HuH-7.5 (cell line): Measurements from ENCODE around the gene HERC3.
"Not testable (repeated sequence)": the region's sequence is repeated elsewhere in the genome, so short reads cannot be mapped to it uniquely, and the experiment has no call there.

Experiments
- DNase-seq: peaks from one replicate; pipeline ENCODE4 v3.0.0; 2011; ENCODE audit warnings: low spot score

Gene HERC3

DNA sequence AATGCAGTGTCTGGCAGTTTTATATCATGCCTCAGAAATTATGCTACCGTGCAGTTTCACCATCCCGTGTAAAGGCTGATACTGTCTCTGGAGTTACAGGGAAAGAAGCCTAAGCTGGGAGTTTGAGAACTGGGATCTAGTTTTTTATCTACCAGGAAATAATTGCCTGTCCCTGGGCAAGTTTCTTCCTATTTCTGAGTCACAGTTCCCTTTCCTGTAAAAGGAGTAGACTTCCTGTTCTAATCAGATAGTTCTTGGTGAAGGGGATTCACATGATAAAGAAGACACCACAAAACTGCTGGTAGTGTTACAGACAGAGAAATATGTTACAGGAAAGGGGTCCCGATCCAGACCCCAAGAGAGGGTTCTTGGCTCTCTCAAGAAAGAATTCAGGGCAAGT is 17.1 kb downstream of the HERC3 start:
- DNase-seq = no peak

- DNase-seq = not testable (repeated sequence)
These were observed 17.5 kb downstream of the HERC3 start for GRCh38 chr4:88609794-88610193.

DNA sequence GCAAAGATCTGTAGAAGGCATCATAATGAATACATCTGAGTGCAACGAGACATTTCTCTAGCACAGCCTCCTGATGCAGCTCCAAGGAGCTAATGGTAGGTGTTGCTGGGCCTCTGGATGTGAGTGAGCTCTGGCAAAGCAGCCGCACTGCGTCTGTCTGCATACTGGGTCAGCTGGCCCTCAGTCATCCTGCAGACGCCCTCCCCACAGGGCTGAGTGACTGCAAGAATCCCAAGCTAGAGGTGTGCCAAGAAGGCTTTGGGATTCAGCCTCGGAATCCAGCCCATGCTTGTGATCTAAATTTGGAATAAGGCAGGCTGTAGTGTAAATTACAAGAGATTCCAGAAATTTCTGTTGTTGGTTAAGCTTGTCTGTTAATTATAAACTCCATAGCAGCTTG is 18.5 kb downstream of the HERC3 start:
- DNase-seq = no peak

- DNase-seq = no peak
These were observed 21.2 kb downstream of the HERC3 start for GRCh38 chr4:88613417-88613875.

- no peak for DNase-seq
These were observed 21.8 kb downstream of the HERC3 start for GRCh38 chr4:88614058-88614457.

DNA sequence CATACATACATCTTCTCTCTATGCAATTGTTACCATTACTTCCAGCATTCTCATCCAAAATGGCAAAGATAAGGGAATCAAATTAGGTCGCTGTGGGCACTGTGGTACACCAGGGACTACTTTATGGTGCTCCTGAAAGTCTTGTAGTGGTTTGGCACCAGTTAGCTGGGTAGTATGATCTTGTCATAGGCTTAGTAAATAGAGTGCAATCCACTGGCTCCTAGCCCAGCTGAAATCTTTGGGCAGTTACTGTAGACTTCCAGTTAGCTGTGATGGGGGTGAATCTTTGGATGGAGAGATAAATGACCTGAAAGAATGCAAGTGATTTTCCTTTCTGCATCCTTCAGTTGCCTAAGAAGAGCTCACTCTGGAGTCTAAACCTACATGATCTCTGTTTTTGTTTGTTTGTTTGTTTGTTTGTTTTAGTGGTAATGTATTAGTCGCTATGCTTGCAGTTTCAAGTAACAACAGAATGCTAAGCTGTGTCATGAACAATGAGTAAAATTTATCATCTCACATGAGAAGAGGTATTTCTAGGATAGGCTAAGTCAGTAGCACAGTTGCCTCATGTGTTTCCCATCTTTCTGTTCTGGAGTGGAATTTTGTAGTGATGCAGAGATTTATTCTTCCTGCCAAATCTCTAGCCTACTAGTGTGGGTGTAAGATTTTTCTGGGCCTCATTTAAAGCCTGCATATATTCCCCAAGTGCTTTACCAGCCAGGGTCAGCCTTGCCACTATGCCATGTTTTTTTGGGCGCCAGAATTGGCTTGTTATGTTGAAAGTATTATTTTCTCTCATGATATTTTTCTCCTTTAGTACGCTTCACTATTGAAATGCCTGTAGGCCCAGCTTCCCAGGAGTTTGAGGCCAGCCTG is 24.2 kb downstream of the HERC3 start:
- DNase-seq = no peak

DNA sequence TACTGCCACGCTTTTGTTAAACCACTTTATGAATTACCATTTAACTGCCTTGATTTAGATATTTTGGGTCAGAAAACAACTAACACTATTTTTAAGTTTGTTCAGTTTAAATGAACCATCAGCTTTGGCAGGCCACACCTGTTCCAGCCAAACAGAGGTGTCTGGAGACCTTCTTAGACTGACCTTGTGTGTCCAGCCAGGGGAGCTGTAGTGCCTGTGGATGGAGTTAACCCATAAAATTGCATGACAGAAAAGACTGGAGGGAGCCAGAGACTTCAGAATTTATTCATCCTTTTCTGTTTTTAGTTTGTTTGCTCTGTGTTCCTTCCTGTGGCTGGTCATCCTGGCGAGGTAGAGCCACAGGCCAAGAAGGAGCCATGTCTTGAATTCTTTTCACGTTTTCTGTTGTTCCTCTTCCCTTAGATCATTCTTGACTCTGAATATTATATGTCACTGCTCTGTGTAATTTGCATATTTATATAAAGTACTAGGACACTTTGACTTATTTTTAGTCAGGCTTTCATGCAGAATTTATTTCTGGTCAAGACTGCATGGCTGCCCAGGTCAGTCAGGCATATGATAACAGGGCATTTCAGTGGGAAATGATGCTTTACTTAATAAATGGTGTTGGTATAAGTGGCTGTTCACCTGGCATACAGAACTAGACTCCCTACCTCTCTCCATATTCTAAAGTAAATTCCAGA is 26.7 kb downstream of the HERC3 start:
- DNase-seq = no peak

- no peak for DNase-seq
These were observed 27.7 kb downstream of the HERC3 start for GRCh38 chr4:88619971-88620370.

DNA sequence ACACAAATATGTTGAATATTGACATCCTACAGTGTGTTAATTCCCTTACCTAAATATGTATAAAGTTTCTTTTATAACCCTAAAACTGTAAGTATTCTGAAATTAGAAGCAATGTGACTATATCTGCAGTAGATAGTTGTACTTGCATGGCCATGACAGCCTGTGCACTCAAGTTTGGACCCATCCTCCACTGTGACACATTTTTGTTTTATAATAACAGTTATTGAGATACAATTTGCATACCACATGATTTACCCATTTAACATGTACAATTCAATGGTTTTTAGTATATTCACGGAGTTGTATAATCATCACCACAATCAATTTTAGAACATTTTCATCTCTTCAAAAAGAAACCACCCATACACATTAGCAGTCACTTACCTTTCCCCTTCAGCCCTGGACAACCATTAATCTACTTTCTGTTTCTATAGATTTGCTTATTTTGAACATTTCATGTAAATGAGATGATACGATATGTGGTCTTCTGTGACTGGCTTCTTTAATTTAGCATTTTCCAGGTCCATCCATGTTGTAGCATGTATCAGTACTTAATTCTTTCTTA is 29.6 kb downstream of the HERC3 start:
- no peak for DNase-seq

DNA sequence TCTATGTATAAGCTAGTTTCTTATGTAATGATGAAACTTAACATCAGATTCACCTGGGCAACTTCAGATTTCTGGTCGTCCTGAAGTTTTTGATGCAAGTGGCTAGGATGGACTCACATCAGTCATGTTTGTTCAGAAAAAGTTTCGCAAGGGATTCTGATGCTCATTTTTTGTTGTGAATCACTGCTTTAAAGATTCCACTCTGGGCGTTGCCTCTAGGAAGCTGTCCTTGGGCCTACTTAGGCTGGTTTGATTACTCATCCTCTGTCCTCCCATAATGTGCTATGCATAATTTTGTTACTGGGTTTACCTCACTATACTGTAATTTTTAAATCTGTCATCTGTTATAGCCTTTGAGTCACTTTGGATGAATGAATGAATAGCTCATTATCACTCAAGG is 30.8 kb downstream of the HERC3 start:
- DNase-seq = no peak

GRCh38 chr4:88628746-88629145 is 36.5 kb downstream of the HERC3 start:
- no peak for DNase-seq

- no peak for DNase-seq
These were observed 37.5 kb downstream of the HERC3 start for GRCh38 chr4:88629826-88630225.

DNA sequence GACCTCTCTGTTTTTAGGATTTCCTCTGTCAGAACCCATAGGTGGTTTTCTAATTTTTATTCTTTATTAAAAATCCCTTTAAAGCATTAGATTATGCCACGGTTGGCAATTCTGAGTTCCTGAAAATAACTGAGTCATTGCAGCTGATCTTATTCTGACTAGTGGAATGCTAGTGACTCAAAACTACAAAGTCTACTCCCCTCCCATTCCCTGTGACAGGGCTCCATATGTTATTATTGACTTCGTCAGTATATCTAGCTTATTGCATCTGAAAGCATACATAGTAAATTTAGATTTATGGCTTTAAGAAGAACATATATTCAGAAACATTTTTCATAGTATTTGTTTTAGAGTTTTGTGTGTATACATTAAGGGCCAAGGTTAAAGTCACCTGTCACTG is 38.5 kb downstream of the HERC3 start:
- DNase-seq = no peak

- no peak for DNase-seq
These were observed 51.7 kb downstream of the HERC3 start for GRCh38 chr4:88643932-88644331.

DNA sequence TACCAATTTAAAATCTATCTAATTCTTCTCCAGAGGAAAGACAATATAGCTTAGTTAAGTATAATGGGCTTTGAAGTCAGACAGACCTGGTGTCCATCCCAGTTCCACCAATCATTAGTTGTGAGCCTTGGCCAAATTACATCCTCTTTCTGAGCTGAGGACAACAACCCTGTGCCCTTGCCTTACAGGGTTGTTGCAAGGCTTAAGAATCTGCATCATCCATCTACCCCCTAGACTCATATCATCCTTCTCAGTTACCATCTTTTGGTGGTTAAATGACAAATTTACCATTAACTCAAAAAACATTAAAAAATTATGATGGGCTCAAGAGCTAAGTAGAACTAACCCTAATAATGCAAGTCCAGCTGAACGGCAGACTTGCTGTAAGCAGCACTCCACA is 53.7 kb downstream of the HERC3 start:
- DNase-seq = no peak

DNA sequence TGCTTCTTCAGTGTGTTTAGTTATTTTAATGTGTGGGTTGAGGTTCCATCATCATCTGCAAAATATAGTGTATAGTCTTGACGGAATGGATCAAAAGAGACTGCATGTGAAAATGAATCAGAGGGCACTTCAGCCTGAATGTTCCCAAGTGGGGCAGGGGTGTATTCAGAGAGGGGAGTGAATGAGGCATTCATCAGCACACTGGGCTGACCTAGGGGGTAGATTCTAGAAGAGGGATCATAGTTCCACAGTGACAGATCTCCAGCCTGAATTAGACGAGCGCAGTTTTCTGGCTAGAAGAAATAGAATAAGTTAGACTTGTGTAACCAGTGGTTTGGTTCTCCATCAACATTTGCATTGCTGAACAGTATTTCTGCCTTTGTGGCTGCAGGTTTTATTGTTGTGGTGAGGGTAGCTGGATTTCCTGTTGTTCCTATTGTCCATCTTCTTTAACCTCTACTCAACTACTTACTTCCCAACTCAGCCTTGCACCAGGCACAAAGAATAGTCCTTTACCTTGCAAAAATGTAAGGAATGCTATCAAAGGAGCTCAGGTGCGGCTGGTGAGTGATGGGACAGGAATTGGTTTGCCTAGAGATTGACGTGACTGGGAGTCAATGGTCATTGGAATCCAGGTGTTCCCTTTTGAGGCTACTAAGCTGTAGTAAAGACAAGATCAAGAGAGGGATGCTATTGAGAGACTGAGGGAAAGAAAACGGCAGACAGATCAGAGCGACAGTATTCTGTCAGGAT is 54.4 kb downstream of the HERC3 start:
- DNase-seq = no peak

GRCh38 chr4:88649716-88650115 is 57.4 kb downstream of the HERC3 start:
- no peak for DNase-seq

GRCh38 chr4:88653371-88653946 is 61.2 kb downstream of the HERC3 start:
- no peak for DNase-seq

- no peak for DNase-seq
These were observed 62.9 kb downstream of the HERC3 start for GRCh38 chr4:88655226-88655625.

GRCh38 chr4:88659055-88659889 is 67.0 kb downstream of the HERC3 start:
- DNase-seq = peak; percentile 29

- no peak for DNase-seq
These were observed 67.6 kb downstream of the HERC3 start for GRCh38 chr4:88659890-88660208.
